LNCaP clone FGC (cell line): ENCODE measurements around the gene INHBE.
"Not testable (repeated sequence)": the region's sequence is repeated elsewhere in the genome, so short reads cannot be mapped to it uniquely, and the experiment has no call there.

Experiments
- DNase-seq: peaks from one replicate; pipeline ENCODE4 v3.0.0-alpha.2; 2011; ENCODE audit warnings: low read depth
- H3K4me3 ChIP-seq: 2 replicates; pipeline ENCODE4 v1.5.1; 2011; ENCODE audit warnings: mild to moderate bottlenecking, low read depth, low read length, control low read depth
- CTCF ChIP-seq: IDR thresholded peaks from 2 replicates; pipeline ENCODE4 v1.5.1; 2012; ENCODE audit warnings: mild to moderate bottlenecking; ENCODE audit not compliant: control insufficient read depth, insufficient read depth; ENCODE audit errors: extremely low read depth

INHBE gene

GRCh38 chr12:57431654-57432188 lies 23.4 kb upstream of the INHBE start:
- no peak for DNase-seq
- peak overlapping the region; percentile 80 for H3K4me3 ChIP-seq
- TF ChIP-seq CTCF, result no peak

- no peak for DNase-seq
Observed at GRCh38 chr12:57433370-57433769, 21.7 kb upstream of the INHBE start.

GRCh38 chr12:57434517-57435223 lies 20.4 kb upstream of the INHBE start, which contains the start of gene INHBC:
Gene INHBC, plus strand, starts transcription at chr12:57434784. Its CDS starts 103 bp downstream, at chr12:57434887.
- no peak for DNase-seq
- H3K4me3 ChIP-seq, result no peak within 1 kb of the TSS
- no peak for TF ChIP-seq CTCF

More at GRCh38 chr12:57433370-57433769, 21.7 kb upstream of the INHBE start:
- H3K4me3 ChIP-seq, result no peak overlapping the region
- TF ChIP-seq CTCF, result no peak

GRCh38 chr12:57435293-57435692 lies 19.8 kb upstream of the INHBE start:
- no peak for TF ChIP-seq CTCF

GRCh38 chr12:57438400-57438799 lies 16.7 kb upstream of the INHBE start:
- no peak overlapping the region for H3K4me3 ChIP-seq
- TF ChIP-seq CTCF, result no peak
- no peak for DNase-seq

More at GRCh38 chr12:57435293-57435692, 19.8 kb upstream of the INHBE start:
- no peak for DNase-seq
- no peak overlapping the region for H3K4me3 ChIP-seq

GRCh38 chr12:57439762-57440266 lies 15.3 kb upstream of the INHBE start:
- no peak overlapping the region for H3K4me3 ChIP-seq
- no peak for DNase-seq
- no peak for TF ChIP-seq CTCF

GRCh38 chr12:57441393-57441792 lies 13.7 kb upstream of the INHBE start:
- not testable (repeated sequence) for DNase-seq, H3K4me3 ChIP-seq
